ENCODE data around the gene CCNQ. TPM values are rescaled to one million over a fixed set of nuclear protein-coding genes. Genes with fewer than 3 reads are reported as not detected.
"Not testable (repeated sequence)": the region's sequence is repeated elsewhere in the genome, so short reads cannot be mapped to it uniquely, and the experiment has no call there.

The CCNQ gene
- total RNA-seq, 2 donors from 2014 or later, result 8.6 to 23.9 TPM

- Histone ChIP-seq H3K4me3 (no peak overlapping the region), H3K27ac (no peak overlapping the region), H3K36me3 (replicated peaks in 1 of 2; ENCODE audit: insufficient read depth in 1 of 2, low read depth in 2 of 2) (no peaks in the 10 kb centered on the region), H3K4me1 (peaks cover 10% of the 10 kb centered on the region), H3K9me3 (no peaks in the 10 kb centered on the region), H3K27me3 (no peaks in the 10 kb centered on the region)
- intact Hi-C loops (cut with DNase I), result no loop called here
- ATAC-seq (no peak), DNase-seq (no peak)
- no peak for TF ChIP-seq POLR2A (IDR thresholded peaks at IDR 0.05)
- TF ChIP-seq CTCF (IDR thresholded peaks at IDR 0.05), result no peak
- 64 to 65% methylated on average over 2 of the region's 2 CpGs for whole genome bisulfite sequencing, 2 donors
Observed at GRCh38 chrX:153608376-153608775, 9.4 kb upstream of the CCNQ start.

GRCh38 chrX:153606503-153606902 is 7.6 kb upstream of the CCNQ start:
- no peaks in the 10 kb centered on the region for H3K36me3 ChIP-seq (replicated peaks in 1 of 2; ENCODE audit: insufficient read depth in 1 of 2, low read depth in 2 of 2)
- intact Hi-C loops (cut with DNase I), result no loop called here
- no peaks in the 10 kb centered on the region for H3K9me3 ChIP-seq
- 77 to 86% methylated on average over 7 to 21 of the region's 23 CpGs for WGBS, 2 donors
- DNase-seq, result no peak
- H3K4me3 ChIP-seq, result no peak overlapping the region
- no peaks in the 10 kb centered on the region for H3K27me3 ChIP-seq
- H3K27ac ChIP-seq, result no peak overlapping the region
- peaks cover 10% of the 10 kb centered on the region for H3K4me1 ChIP-seq
- ATAC-seq, result no peak
- TF ChIP-seq POLR2A (IDR thresholded peaks at IDR 0.05) (no peak), CTCF (IDR thresholded peaks at IDR 0.05) (no peak)

- H3K27ac ChIP-seq; intact Hi-C loops (cut with DNase I); H3K4me3 ChIP-seq; H3K27me3 ChIP-seq; DNase-seq; H3K9me3 ChIP-seq; ATAC-seq; H3K36me3 ChIP-seq (replicated peaks in 1 of 2; ENCODE audit: insufficient read depth in 1 of 2, low read depth in 2 of 2): not testable (repeated sequence)
- peaks cover 14% of the 10 kb centered on the region for H3K4me1 ChIP-seq
- 76 to 87% methylated on average over 6 to 14 of the region's 18 CpGs for WGBS, 2 donors
Observed at GRCh38 chrX:153604666-153605380, 5.9 kb upstream of the CCNQ start.

- WGBS, 2 donors, result 88 to 95% methylated on average over 3 to 7 of the region's 17 CpGs
- intact Hi-C loops (cut with DNase I), result no loop called here
- TF ChIP-seq CTCF (IDR thresholded peaks at IDR 0.05), result no peak
- TF ChIP-seq POLR2A (IDR thresholded peaks at IDR 0.05), result no peak
- no peaks in the 10 kb centered on the region for H3K27me3 ChIP-seq
- peaks cover 12% of the 10 kb centered on the region for H3K4me1 ChIP-seq
- H3K27ac ChIP-seq, result no peak overlapping the region
- no peak overlapping the region for H3K4me3 ChIP-seq
- no peaks in the 10 kb centered on the region for H3K36me3 ChIP-seq (replicated peaks in 1 of 2; ENCODE audit: insufficient read depth in 1 of 2, low read depth in 2 of 2)
- ATAC-seq, result no peak
- H3K9me3 ChIP-seq, result no peaks in the 10 kb centered on the region
- no peak for DNase-seq
Observed at GRCh38 chrX:153603131-153603656, 4.3 kb upstream of the CCNQ start.

GRCh38 chrX:153602601-153603000 is 3.7 kb upstream of the CCNQ start:
- 77 to 95% methylated on average over 3 of the region's 3 CpGs for WGBS, 2 donors
- no peak for ATAC-seq
- Histone ChIP-seq H3K4me3 (no peak overlapping the region), H3K27ac (no peak overlapping the region), H3K9me3 (no peaks in the 10 kb centered on the region), H3K36me3 (replicated peaks in 1 of 2; ENCODE audit: insufficient read depth in 1 of 2, low read depth in 2 of 2) (no peaks in the 10 kb centered on the region), H3K27me3 (no peaks in the 10 kb centered on the region), H3K4me1 (peaks cover 17% of the 10 kb centered on the region)
- intact Hi-C loops (cut with DNase I), result no loop called here
- peak in 1 of 4 donors; percentile 3 for DNase-seq
- TF ChIP-seq POLR2A (IDR thresholded peaks at IDR 0.05) (no peak), CTCF (IDR thresholded peaks at IDR 0.05) (no peak)
